ENCODE data around the gene ZDHHC9. TPM values are rescaled to one million over a fixed set of nuclear protein-coding genes. Genes with fewer than 3 reads are reported as not detected.
"Not testable (repeated sequence)": the region's sequence is repeated elsewhere in the genome, so short reads cannot be mapped to it uniquely, and the experiment has no call there.

ZDHHC9 gene
- 10 to 100 TPM; 21.8 to 36.2 (median 34.4) TPM for total RNA-seq

DNA sequence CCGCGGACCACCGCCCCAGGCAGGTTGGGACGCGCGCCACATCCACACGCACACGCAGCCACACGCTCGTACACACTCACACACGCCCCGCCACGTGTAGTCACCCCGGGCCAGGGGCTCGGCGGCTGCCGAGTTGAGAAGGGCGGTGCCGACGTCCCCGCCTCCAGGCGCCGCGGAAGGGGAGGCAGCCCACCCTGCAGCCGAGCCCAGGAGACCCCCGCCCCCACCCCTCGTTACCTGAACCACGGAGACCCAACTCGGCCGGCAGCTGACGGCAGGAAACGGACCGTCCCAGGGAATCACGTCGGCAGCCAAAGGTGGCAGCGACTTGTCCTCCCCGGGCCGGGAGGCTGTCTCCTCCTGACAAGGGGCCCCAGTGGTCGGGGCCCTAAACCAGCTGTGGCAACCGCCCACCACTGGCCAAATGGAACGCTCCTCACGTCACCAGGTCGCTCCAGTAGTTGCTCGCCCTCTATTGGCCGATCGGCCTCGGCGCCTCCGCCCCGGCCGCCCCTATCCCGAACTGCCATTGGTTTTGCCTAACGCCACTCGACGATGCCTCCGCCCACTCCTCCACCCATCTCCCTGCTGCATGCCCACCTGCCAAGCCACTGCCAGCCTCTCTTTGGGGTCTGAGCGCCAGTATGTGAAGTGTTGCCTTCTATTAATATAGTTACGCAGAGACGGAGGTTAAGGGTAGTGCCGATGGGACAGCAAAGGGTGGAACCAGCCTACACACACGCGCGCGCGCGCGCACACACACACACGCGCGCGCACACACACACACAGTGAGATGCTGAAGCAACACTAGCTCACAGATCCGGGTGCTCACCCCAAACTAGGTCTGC is at the start of gene ZDHHC9:
Gene ZDHHC9 (minus strand): TSS at position 428 of the 848 bp plus-strand sequence. CDS start 1,941 bp downstream, outside the sequence.
- H3K27ac ChIP-seq: peak within 1 kb of the TSS; percentile 81 to 82
- peak within 1 kb of the TSS; percentile 68 to 72 (median 71) for H3K4me3 ChIP-seq
- H3K36me3 ChIP-seq: no peaks in the 10 kb centered on the region
- TF ChIP-seq POLR2AphosphoS5 (IDR thresholded peaks at IDR 0.05): peak in 1 of 3 donors; percentile 4
- no peak for TF ChIP-seq POLR2A (IDR thresholded peaks at IDR 0.05)
- peak in 1 of 3 donors; percentile 13 for TF ChIP-seq CTCF (IDR thresholded peaks at IDR 0.05)
- DNase-seq (ENCODE audit: low spot score in 2 of 2): peak; percentile 69 to 80
- peaks cover 0 to 18% of the 10 kb centered on the region in 2 donors for H3K27me3 ChIP-seq
- intact Hi-C loops (cut with DNase I; ENCODE audit: low total_unique reads): no loop called here
- no peaks in the 10 kb centered on the region for H3K4me1 ChIP-seq
- H3K9me3 ChIP-seq: no peaks in the 10 kb centered on the region

GRCh38 chrX:129877401-129877800 is 33.7 kb upstream of the ZDHHC9 start:
- Histone ChIP-seq H3K4me3 (no peak overlapping the region), H3K36me3 (no peaks in the 10 kb centered on the region), H3K27me3 (peaks cover 0 to 11% of the 10 kb centered on the region in 2 donors), H3K9me3 (peaks cover 0 to 13% of the 10 kb centered on the region in 2 donors), H3K4me1 (no peaks in the 10 kb centered on the region), H3K27ac (no peak overlapping the region)
- TF ChIP-seq POLR2AphosphoS5 (IDR thresholded peaks at IDR 0.05): no peak
- TF ChIP-seq CTCF (IDR thresholded peaks at IDR 0.05): no peak
- no peak for TF ChIP-seq POLR2A (IDR thresholded peaks at IDR 0.05)
- DNase-seq (ENCODE audit: low spot score in 2 of 2): no peak
- intact Hi-C loops (cut with DNase I; ENCODE audit: low total_unique reads): loop anchor here (5.0 kb wide), 1 partner anchor 350 kb away; no protein-coding TSS in a partner anchor

DNA sequence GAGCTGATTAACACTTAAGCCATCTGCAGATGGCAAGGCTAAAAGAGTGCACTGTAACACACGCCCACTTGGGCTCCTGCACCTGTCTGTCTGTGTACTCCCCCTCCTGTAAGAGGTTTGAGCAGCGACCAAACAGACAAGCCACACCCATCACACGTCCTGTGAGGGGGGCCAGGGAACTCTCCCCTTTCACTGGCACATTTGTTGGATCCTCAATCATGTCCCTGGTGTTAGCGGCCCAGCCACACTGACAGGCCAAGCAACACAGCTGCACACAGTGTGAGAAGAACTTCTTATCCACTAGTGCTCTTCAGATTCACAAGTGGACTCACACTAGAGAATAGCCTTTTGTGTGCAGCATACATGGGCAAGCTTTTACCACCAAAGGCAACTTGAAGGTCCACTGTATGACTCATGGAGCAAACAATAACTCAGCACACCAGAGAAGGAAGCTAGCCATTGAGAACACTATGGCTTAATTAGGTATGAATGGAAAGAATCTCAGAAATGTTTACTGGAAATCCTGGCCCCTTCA is 33.2 kb upstream of the ZDHHC9 start:
- TF ChIP-seq CTCF (IDR thresholded peaks at IDR 0.05) (no peak), POLR2AphosphoS5 (IDR thresholded peaks at IDR 0.05) (no peak), POLR2A (IDR thresholded peaks at IDR 0.05) (no peak)
- DNase-seq (ENCODE audit: low spot score in 2 of 2): no peak
- intact Hi-C loops (cut with DNase I; ENCODE audit: low total_unique reads): loop anchor here (5.0 kb wide), 1 partner anchor 350 kb away; no protein-coding TSS in a partner anchor
- no peak overlapping the region for H3K27ac ChIP-seq
- no peaks in the 10 kb centered on the region for H3K4me1 ChIP-seq
- no peak overlapping the region for H3K4me3 ChIP-seq
- H3K36me3 ChIP-seq: no peaks in the 10 kb centered on the region
- H3K27me3 ChIP-seq: peaks cover 0 to 15% of the 10 kb centered on the region in 2 donors
- peaks cover 0 to 13% of the 10 kb centered on the region in 2 donors for H3K9me3 ChIP-seq

GRCh38 chrX:129875669-129876068 is 32.0 kb upstream of the ZDHHC9 start:
- Histone ChIP-seq H3K4me3 (no peak overlapping the region), H3K4me1 (no peaks in the 10 kb centered on the region), H3K9me3 (peaks cover 0 to 13% of the 10 kb centered on the region in 2 donors), H3K36me3 (no peaks in the 10 kb centered on the region), H3K27ac (no peak overlapping the region), H3K27me3 (peaks cover 0 to 27% of the 10 kb centered on the region in 2 donors)
- no peak for TF ChIP-seq POLR2AphosphoS5 (IDR thresholded peaks at IDR 0.05)
- no peak for TF ChIP-seq CTCF (IDR thresholded peaks at IDR 0.05)
- no peak for TF ChIP-seq POLR2A (IDR thresholded peaks at IDR 0.05)
- intact Hi-C loops (cut with DNase I; ENCODE audit: low total_unique reads): loop anchor here (5.0 kb wide), 1 partner anchor 348 kb away; no protein-coding TSS in a partner anchor
- DNase-seq (ENCODE audit: low spot score in 2 of 2): no peak

- Histone ChIP-seq H3K27me3 (peaks cover 0 to 30% of the 10 kb centered on the region in 2 donors), H3K4me3 (no peak overlapping the region), H3K36me3 (no peaks in the 10 kb centered on the region), H3K9me3 (peaks cover 0 to 13% of the 10 kb centered on the region in 2 donors), H3K27ac (no peak overlapping the region), H3K4me1 (no peaks in the 10 kb centered on the region)
- no peak for DNase-seq (ENCODE audit: low spot score in 2 of 2)
- intact Hi-C loops (cut with DNase I; ENCODE audit: low total_unique reads): no loop called here
- TF ChIP-seq CTCF (IDR thresholded peaks at IDR 0.05): no peak
- TF ChIP-seq POLR2A (IDR thresholded peaks at IDR 0.05): no peak
- no peak for TF ChIP-seq POLR2AphosphoS5 (IDR thresholded peaks at IDR 0.05)
These were observed 28.8 kb upstream of the ZDHHC9 start for GRCh38 chrX:129872524-129872923.

DNA sequence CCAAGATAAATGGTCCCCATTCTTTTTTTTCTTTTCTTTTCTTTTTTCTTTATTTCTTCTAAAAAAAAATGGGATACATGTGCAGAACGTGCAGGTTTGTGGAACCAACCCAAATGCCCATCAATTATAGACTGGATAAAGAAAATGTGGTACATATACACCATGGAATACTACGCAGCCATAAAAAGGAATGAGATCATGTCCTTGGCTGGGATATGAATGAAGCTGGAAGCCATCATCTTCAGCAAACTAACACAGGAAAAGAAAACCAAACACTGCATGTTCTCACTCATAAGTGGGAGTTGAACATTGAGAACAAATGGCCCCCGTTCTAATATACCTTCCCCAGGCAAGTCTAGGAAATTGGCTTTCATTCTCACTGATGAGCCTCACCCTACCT is 22.6 kb upstream of the ZDHHC9 start:
- DNase-seq (ENCODE audit: low spot score in 2 of 2); intact Hi-C loops (cut with DNase I; ENCODE audit: low total_unique reads); H3K9me3 ChIP-seq; H3K4me3 ChIP-seq; H3K4me1 ChIP-seq; H3K36me3 ChIP-seq; H3K27ac ChIP-seq: not testable (repeated sequence)
- peaks cover 0 to 24% of the 10 kb centered on the region in 2 donors for H3K27me3 ChIP-seq

GRCh38 chrX:129859134-129859533 is 15.4 kb upstream of the ZDHHC9 start:
- H3K36me3 ChIP-seq; intact Hi-C loops (cut with DNase I; ENCODE audit: low total_unique reads); DNase-seq (ENCODE audit: low spot score in 2 of 2); H3K9me3 ChIP-seq; H3K4me1 ChIP-seq; H3K27ac ChIP-seq; H3K4me3 ChIP-seq: not testable (repeated sequence)
- H3K27me3 ChIP-seq: peaks cover 0 to 18% of the 10 kb centered on the region in 2 donors
